H1 (cell line): ENCODE results near the gene TOP2B.

Source experiments
- CBX5 ChIP-seq: fragments of 300-800, 300-1000 bp; sonication (generic); IDR thresholded peaks from 2 replicates; pipeline ENCODE4 v1.7.1; 2016; ENCODE audit warnings: antibody characterized with exemption, low read length, low read depth
- EGR1 ChIP-seq: IDR thresholded peaks from 2 replicates; pipeline ENCODE4 v1.6.1; 2011; ENCODE audit warnings: low read depth, low read length, borderline replicate concordance
- EP300 ChIP-seq, 2 experiments: IDR thresholded peaks; 1 replicate in 1 of 2; 2 replicates in 1 of 2; pipeline ENCODE4 v1.6.1; 2011 to 2012; ENCODE audit warnings: low read depth in 2 of 2, low read length in 2 of 2, mild to moderate bottlenecking in 2 of 2, borderline replicate concordance in 1 of 2, inconsistent platforms in 1 of 2, moderate library complexity in 1 of 2
- GABPA ChIP-seq: IDR thresholded peaks from 2 replicates; pipeline ENCODE4 v1.6.1; 2011; ENCODE audit warnings: mild to moderate bottlenecking, low read length, moderate library complexity, borderline replicate concordance; ENCODE audit not compliant: insufficient read depth
- JUND ChIP-seq: IDR thresholded peaks from 2 replicates; pipeline ENCODE4 v1.6.1; 2011; ENCODE audit warnings: mild to moderate bottlenecking, improper control_type of control experiment, low read length
- MAFK ChIP-seq: IDR thresholded peaks from 2 replicates; pipeline ENCODE4 v1.6.1; 2012; ENCODE audit warnings: low read depth, mild to moderate bottlenecking, improper control_type of control experiment, low read length
- POLR2A ChIP-seq, 2 experiments: IDR thresholded peaks; 1 replicate in 1 of 2; 2 replicates in 1 of 2; pipeline ENCODE4 v1.6.1; 2011; ENCODE audit warnings: low read depth in 2 of 2, low read length in 2 of 2, mild to moderate bottlenecking in 2 of 2; ENCODE audit errors: control extremely low read depth in 1 of 2
- POLR2AphosphoS5 ChIP-seq: IDR thresholded peaks from 2 replicates; pipeline ENCODE4 v1.6.1; 2011; ENCODE audit warnings: low read depth, low read length
- SRF ChIP-seq: IDR thresholded peaks from 2 replicates; pipeline ENCODE4 v1.6.1; 2011; ENCODE audit warnings: mild to moderate bottlenecking, low read depth, low read length, moderate library complexity
- TAF1 ChIP-seq: IDR thresholded peaks from 2 replicates; pipeline ENCODE4 v1.6.1; 2011; ENCODE audit warnings: mild to moderate bottlenecking, low read depth, low read length
- TEAD4 ChIP-seq: IDR thresholded peaks from 2 replicates; pipeline ENCODE4 v1.6.1; 2012; ENCODE audit warnings: low read depth, low read length, inconsistent platforms, mixed read lengths
- ZNF274 ChIP-seq: IDR thresholded peaks from 2 replicates; pipeline ENCODE4 v1.7.0; 2012; ENCODE audit warnings: low read length, borderline replicate concordance; ENCODE audit errors: extremely low read depth
- TF ChIP-seq, protein P1 (sequence below), 3 experiments: IDR thresholded peaks; 1 replicate in 2 of 3; 2 replicates in 1 of 3; pipeline versions ENCODE4 v1.5.1 to v1.6.1; 2011; ENCODE audit warnings: low read length in 3 of 3, mild to moderate bottlenecking in 3 of 3, inconsistent platforms in 2 of 3, low read depth in 1 of 3, moderate library complexity in 1 of 3; ENCODE audit not compliant: insufficient read depth in 1 of 3; ENCODE audit errors: control extremely low read depth in 1 of 3
- TF ChIP-seq, protein P2 (sequence below): IDR thresholded peaks from 2 replicates; pipeline ENCODE4 v1.6.1; 2012; ENCODE audit warnings: inconsistent platforms

DNA sequence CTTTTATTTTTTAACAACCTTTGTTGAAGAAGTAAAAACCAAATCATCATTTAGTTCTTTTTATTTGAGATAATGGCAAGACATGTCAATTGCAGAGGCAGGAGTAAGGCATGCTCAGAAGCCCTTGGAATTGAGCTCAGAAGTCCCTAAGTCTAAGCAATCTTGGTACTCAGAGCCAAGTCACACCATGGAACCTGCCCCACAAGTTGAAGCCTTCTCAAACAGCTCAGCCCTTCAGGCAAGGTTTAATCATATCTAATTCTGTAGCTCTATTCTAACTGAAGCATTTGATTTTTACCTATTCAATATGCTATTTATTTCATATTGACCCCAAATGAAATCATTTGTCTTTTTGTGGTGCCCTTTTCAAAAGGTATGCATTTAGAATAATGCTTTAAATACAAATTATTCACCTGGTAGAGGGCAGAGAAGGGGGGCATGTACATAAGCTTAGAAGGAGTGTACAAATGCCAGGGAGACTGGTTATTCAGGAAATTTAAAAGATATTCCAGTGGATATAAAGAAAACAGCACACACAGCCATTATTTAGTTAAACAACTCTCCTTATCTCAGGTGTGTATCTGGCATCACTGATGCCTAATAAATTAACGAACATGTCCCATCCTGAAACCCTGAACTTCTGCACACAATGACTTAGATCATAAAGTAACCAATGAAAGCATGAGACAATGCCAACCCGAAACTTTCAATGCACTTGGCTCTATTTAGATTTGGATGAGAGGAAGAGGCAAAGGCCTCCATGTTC is 26.2 kb upstream of the TOP2B start:
- TF ChIP-seq, protein P1, sequence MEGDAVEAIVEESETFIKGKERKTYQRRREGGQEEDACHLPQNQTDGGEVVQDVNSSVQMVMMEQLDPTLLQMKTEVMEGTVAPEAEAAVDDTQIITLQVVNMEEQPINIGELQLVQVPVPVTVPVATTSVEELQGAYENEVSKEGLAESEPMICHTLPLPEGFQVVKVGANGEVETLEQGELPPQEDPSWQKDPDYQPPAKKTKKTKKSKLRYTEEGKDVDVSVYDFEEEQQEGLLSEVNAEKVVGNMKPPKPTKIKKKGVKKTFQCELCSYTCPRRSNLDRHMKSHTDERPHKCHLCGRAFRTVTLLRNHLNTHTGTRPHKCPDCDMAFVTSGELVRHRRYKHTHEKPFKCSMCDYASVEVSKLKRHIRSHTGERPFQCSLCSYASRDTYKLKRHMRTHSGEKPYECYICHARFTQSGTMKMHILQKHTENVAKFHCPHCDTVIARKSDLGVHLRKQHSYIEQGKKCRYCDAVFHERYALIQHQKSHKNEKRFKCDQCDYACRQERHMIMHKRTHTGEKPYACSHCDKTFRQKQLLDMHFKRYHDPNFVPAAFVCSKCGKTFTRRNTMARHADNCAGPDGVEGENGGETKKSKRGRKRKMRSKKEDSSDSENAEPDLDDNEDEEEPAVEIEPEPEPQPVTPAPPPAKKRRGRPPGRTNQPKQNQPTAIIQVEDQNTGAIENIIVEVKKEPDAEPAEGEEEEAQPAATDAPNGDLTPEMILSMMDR (IDR thresholded peaks at IDR 0.05; ENCODE audit: control extremely low read depth in 1 of 3, insufficient read depth in 1 of 3, low read depth in 1 of 3, low read length in 3 of 3): no peak
- TF ChIP-seq EGR1: no peak
- no peak for TF ChIP-seq ZNF274
- TF ChIP-seq CBX5: no peak
- no peak for TF ChIP-seq TAF1
- no peak for TF ChIP-seq EP300 (IDR thresholded peaks at IDR 0.05; ENCODE audit: borderline replicate concordance in 1 of 2, low read depth in 2 of 2, low read length in 2 of 2)
- no peak for TF ChIP-seq JUND
- no peak for TF ChIP-seq POLR2A (IDR thresholded peaks at IDR 0.05; ENCODE audit: control extremely low read depth in 1 of 2, low read depth in 2 of 2, low read length in 2 of 2)
- TF ChIP-seq TEAD4: no peak
- no peak for TF ChIP-seq POLR2AphosphoS5
- no peak for TF ChIP-seq MAFK
- TF ChIP-seq, protein P2, sequence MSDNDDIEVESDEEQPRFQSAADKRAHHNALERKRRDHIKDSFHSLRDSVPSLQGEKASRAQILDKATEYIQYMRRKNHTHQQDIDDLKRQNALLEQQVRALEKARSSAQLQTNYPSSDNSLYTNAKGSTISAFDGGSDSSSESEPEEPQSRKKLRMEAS: no peak
- no peak for TF ChIP-seq GABPA
- no peak for TF ChIP-seq SRF
